ENCODE results near the gene EVC.

DNA sequence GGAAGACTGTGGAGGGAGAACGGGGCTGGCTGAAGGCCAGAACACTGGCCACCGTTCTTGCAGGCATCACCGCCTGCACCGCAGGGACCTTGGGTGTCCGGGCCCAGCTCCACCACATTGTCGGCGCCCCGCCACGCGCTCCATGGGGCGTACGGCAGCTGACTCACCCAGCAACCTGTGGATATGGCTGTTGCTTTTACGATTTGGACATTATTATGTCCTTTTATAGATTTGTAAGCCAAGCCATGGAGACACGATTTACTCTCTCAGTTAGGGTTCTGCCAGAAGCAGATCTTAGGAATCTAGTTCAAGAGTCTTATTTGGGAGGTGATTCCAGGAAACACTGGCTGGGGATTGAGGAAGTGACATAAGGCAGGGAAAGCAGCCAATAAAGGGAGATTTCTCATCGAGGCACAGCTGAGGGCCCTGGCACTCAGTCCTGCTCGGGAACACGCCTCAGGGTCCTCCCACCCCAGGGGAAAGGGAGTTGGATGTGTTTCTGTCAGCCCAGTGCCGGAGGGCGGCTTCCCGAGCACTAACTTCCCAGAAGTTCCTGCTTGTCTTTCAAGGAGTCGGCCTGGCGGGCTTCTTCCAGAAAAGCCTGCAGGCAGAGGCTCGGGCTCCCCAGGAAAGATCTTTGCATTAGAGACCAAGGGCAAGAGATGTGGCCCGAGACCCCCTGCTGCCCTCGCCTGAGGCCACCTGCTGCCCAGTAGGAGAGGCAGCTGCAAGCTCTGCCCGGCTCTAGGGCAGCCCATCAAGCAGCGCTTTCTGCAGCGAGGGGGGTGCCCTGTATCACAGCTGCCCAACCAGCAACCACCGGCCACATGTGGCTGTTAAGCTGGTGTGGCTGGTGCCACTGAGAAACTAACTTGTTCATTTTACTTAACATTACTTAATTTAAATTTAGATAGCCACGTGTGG lies 129.0 kb downstream of the EVC start:
- TF ChIP-seq, protein P1, sequence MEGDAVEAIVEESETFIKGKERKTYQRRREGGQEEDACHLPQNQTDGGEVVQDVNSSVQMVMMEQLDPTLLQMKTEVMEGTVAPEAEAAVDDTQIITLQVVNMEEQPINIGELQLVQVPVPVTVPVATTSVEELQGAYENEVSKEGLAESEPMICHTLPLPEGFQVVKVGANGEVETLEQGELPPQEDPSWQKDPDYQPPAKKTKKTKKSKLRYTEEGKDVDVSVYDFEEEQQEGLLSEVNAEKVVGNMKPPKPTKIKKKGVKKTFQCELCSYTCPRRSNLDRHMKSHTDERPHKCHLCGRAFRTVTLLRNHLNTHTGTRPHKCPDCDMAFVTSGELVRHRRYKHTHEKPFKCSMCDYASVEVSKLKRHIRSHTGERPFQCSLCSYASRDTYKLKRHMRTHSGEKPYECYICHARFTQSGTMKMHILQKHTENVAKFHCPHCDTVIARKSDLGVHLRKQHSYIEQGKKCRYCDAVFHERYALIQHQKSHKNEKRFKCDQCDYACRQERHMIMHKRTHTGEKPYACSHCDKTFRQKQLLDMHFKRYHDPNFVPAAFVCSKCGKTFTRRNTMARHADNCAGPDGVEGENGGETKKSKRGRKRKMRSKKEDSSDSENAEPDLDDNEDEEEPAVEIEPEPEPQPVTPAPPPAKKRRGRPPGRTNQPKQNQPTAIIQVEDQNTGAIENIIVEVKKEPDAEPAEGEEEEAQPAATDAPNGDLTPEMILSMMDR (IDR thresholded peaks at IDR 0.05; ENCODE audit: control extremely low read depth in 1 of 3, insufficient read depth in 1 of 3, low read depth in 1 of 3, low read length in 3 of 3): no peak
- no peak for TF ChIP-seq TAF1 (IDR thresholded peaks at IDR 0.05; ENCODE audit: low read depth, low read length)
- TF ChIP-seq SP4 (IDR thresholded peaks at IDR 0.05; ENCODE audit: low read length): no peak
- no peak for TF ChIP-seq POLR2A (IDR thresholded peaks at IDR 0.05; ENCODE audit: control extremely low read depth in 1 of 2, low read depth in 2 of 2, low read length in 2 of 2)
- TF ChIP-seq, protein P2, sequence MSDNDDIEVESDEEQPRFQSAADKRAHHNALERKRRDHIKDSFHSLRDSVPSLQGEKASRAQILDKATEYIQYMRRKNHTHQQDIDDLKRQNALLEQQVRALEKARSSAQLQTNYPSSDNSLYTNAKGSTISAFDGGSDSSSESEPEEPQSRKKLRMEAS (IDR thresholded peaks at IDR 0.05): no peak
- no peak for TF ChIP-seq TAF7 (optimal IDR thresholded peaks at IDR 0.05; ENCODE audit: borderline replicate concordance, low read depth, low read length)

Data from H1 (cell line).